Measurements from ENCODE around the gene RANBP10. TPM values are rescaled to one million over a fixed set of nuclear protein-coding genes. Genes with fewer than 3 reads are reported as not detected.

Gene RANBP10
- total and polyA plus RNA-seq, 7 donors, result 4.2 to 15.5 (median 7.5) TPM

GRCh38 chr16:67820608-67821259, 14.4 kb upstream of the RANBP10 start:
- Histone ChIP-seq H3K4me1 (peaks cover 0 to 5% (median 4%) of the 10 kb centered on the region in 4 donors), H3K9me3 (no peaks in the 10 kb centered on the region), H3K27ac (no peak overlapping the region), H3K36me3 (no peaks in the 10 kb centered on the region), H3K27me3 (no peaks in the 10 kb centered on the region), H3K4me3 (no peak overlapping the region)
- intact Hi-C loops (cut with DNase I), result no loop called here
- 86 to 93% methylated on average over 11 of the region's 11 CpGs for WGBS, 2 donors
- DNase-seq, result no peak
- no peak for TF ChIP-seq POLR2A (IDR thresholded peaks at IDR 0.05)
- TF ChIP-seq EP300 (IDR thresholded peaks at IDR 0.05), result no peak
- no peak for TF ChIP-seq POLR2AphosphoS5 (IDR thresholded peaks at IDR 0.05)
- no peak for TF ChIP-seq CTCF (IDR thresholded peaks at IDR 0.05)

GRCh38 chr16:67814567-67814966, 8.2 kb upstream of the RANBP10 start:
- H3K36me3 ChIP-seq, result no peaks in the 10 kb centered on the region
- 21 to 68% methylated on average over 8 of the region's 8 CpGs for WGBS, 2 donors
- H3K4me3 ChIP-seq, result no peak overlapping the region
- no peaks in the 10 kb centered on the region for H3K27me3 ChIP-seq
- no peak for DNase-seq
- H3K4me1 ChIP-seq, result peaks cover 0 to 5% (median 4%) of the 10 kb centered on the region in 4 donors
- TF ChIP-seq EP300 (IDR thresholded peaks at IDR 0.05), result no peak
- no peak for TF ChIP-seq POLR2A (IDR thresholded peaks at IDR 0.05)
- TF ChIP-seq POLR2AphosphoS5 (IDR thresholded peaks at IDR 0.05), result no peak
- no peak for TF ChIP-seq CTCF (IDR thresholded peaks at IDR 0.05)
- intact Hi-C loops (cut with DNase I), result loop anchor here (10.0 kb wide), 1 partner anchor 410 kb away; no protein-coding TSS in a partner anchor
- no peaks in the 10 kb centered on the region for H3K9me3 ChIP-seq
- no peak overlapping the region for H3K27ac ChIP-seq

GRCh38 chr16:67811899-67812298, 5.5 kb upstream of the RANBP10 start:
- no peak overlapping the region for H3K27ac ChIP-seq
- H3K4me1 ChIP-seq, result peaks cover 0 to 10% (median 8%) of the 10 kb centered on the region in 4 donors
- H3K4me3 ChIP-seq, result no peak overlapping the region
- TF ChIP-seq POLR2A (IDR thresholded peaks at IDR 0.05) (no peak), EP300 (IDR thresholded peaks at IDR 0.05) (no peak), CTCF (IDR thresholded peaks at IDR 0.05) (no peak), POLR2AphosphoS5 (IDR thresholded peaks at IDR 0.05) (no peak)
- H3K27me3 ChIP-seq, result no peaks in the 10 kb centered on the region
- no peaks in the 10 kb centered on the region for H3K36me3 ChIP-seq
- 96 to 97% methylated on average over 1 of the region's 1 CpG for WGBS, 2 donors
- H3K9me3 ChIP-seq, result no peaks in the 10 kb centered on the region
- DNase-seq, result no peak
- intact Hi-C loops (cut with DNase I), result loop anchor here (10.0 kb wide), 1 partner anchor 413 kb away; no protein-coding TSS in a partner anchor

GRCh38 chr16:67807148-67807682, 855 bp upstream of the RANBP10 start:
- no peak for DNase-seq
- TF ChIP-seq CTCF (IDR thresholded peaks at IDR 0.05) (no peak), POLR2A (IDR thresholded peaks at IDR 0.05) (no peak), POLR2AphosphoS5 (IDR thresholded peaks at IDR 0.05) (no peak), EP300 (IDR thresholded peaks at IDR 0.05) (no peak)
- Histone ChIP-seq H3K27me3 (no peaks in the 10 kb centered on the region), H3K36me3 (peaks cover 0 to 12% (median 0%) of the 10 kb centered on the region in 4 donors), H3K4me1 (peaks cover 0 to 28% (median 21%) of the 10 kb centered on the region in 4 donors), H3K27ac (peak overlapping the region; percentile 74 to 89 (median 82)), H3K4me3 (peak overlapping the region; percentile 83 to 99 (median 96)), H3K9me3 (no peaks in the 10 kb centered on the region)
- WGBS, 2 donors, result 32 to 33% methylated on average over 24 of the region's 24 CpGs
- intact Hi-C loops (cut with DNase I), result loop anchor here (2.0 to 10.0 kb wide), 4 partner anchors 40 to 282 kb away; partner anchors contain the start of genes CENPT, DDX28, DUS2 and NUTF2
